HepG2 (cell line): Measurements from ENCODE around the gene EXOSC9. TPM values are rescaled to one million over a fixed set of nuclear protein-coding genes. Genes with fewer than 3 reads are reported as not detected.

Experiments used
- ATAD3A ChIP-seq: sonication (generic); formaldehyde crosslinking; IDR thresholded peaks from 2 replicates; pipeline ENCODE4 v1.4.0; 2020; ENCODE audit warnings: missing genetic modification reagents
- ATF7 ChIP-seq, 2 experiments: fragments of 450-650 bp in 1 of 2; sonication (generic) in 1 of 2; formaldehyde crosslinking in 1 of 2; IDR thresholded peaks; 2 replicates each; pipeline versions ENCODE4 v1.4.0 to v1.6.1; 2016 to 2020; ENCODE audit warnings: antibody characterized with exemption in 1 of 2, mild to moderate bottlenecking in 1 of 2, missing genetic modification reagents in 1 of 2
- BCL6 ChIP-seq: IDR thresholded peaks from 2 replicates; pipeline ENCODE4 v1.6.1; 2016; ENCODE audit warnings: missing genetic modification reagents, missing compliant biosample characterization
- CEBPB ChIP-seq: IDR thresholded peaks from 2 replicates; pipeline ENCODE4 v1.6.1; 2011; ENCODE audit warnings: low read depth, low read length, improper control_type of control experiment, borderline replicate concordance
- CREB3 ChIP-seq: sonication (generic); formaldehyde crosslinking; IDR thresholded peaks from 2 replicates; pipeline ENCODE4 v1.5.0; 2020; ENCODE audit warnings: missing genetic modification reagents
- FIP1L1 ChIP-seq: fragments of 200-400 bp; formaldehyde crosslinking; IDR thresholded peaks from 2 replicates; pipeline ENCODE4 v1.6.1; 2018; ENCODE audit warnings: low read depth, mild to moderate bottlenecking, low read length, moderate library complexity, borderline replicate concordance; ENCODE audit not compliant: insufficient read depth
- JUN ChIP-seq: sonication (generic); formaldehyde crosslinking; IDR thresholded peaks from 2 replicates; pipeline ENCODE4 v1.4.0; 2020; ENCODE audit warnings: mild to moderate bottlenecking, missing genetic modification reagents
- NFE2L1 ChIP-seq: sonication (generic); formaldehyde crosslinking; IDR thresholded peaks from 2 replicates; pipeline ENCODE4 v1.4.0; 2020; ENCODE audit warnings: missing genetic modification reagents, mild to moderate bottlenecking, borderline replicate concordance
- RAD51 ChIP-seq: fragments of 450-650 bp; IDR thresholded peaks from 2 replicates; pipeline ENCODE4 v1.6.1; 2016; ENCODE audit warnings: borderline replicate concordance
- RFXANK ChIP-seq: IDR thresholded peaks from 2 replicates; pipeline ENCODE4 v1.6.1; 2016
- SP5 ChIP-seq: IDR thresholded peaks from 2 replicates; pipeline ENCODE4 v1.6.1; 2016; ENCODE audit warnings: low read depth, borderline replicate concordance
- WIZ ChIP-seq: sonication (generic); formaldehyde crosslinking; IDR thresholded peaks from 2 replicates; pipeline ENCODE4 v1.5.1; 2020; ENCODE audit warnings: mild to moderate bottlenecking, missing genetic modification reagents
- ZBTB3 ChIP-seq: sonication (generic); formaldehyde crosslinking; IDR thresholded peaks from 2 replicates; pipeline ENCODE4 v1.4.0; 2020; ENCODE audit warnings: low read depth, mild to moderate bottlenecking, moderate library complexity, missing genetic modification reagents, borderline replicate concordance
- ZIK1 ChIP-seq: sonication (generic); formaldehyde crosslinking; IDR thresholded peaks from 2 replicates; pipeline ENCODE4 v1.5.0; 2020; ENCODE audit warnings: mild to moderate bottlenecking, low read depth, missing genetic modification reagents, borderline replicate concordance
- ZNF282 ChIP-seq: fragments of 450-650 bp; IDR thresholded peaks from 2 replicates; pipeline ENCODE4 v1.6.1; 2018; ENCODE audit not compliant: partially characterized antibody
- ZNF549 ChIP-seq: sonication (generic); formaldehyde crosslinking; IDR thresholded peaks from 2 replicates; pipeline ENCODE4 v1.5.0; 2020; ENCODE audit warnings: missing genetic modification reagents
- ZNF616 ChIP-seq: sonication (generic); formaldehyde crosslinking; IDR thresholded peaks from 2 replicates; pipeline ENCODE4 v1.5.0; 2020; ENCODE audit warnings: low read depth, mild to moderate bottlenecking, missing genetic modification reagents
- polyA plus RNA-seq, 8 experiments: library from polyadenylated mRNA; depleted of rRNA in 3 of 8; stranded (reverse) in 7 of 8; unstranded in 1 of 8; fragments of >200 nt; fragmentation: Illumina TruSeq in 4 of 8; extraction: Trizol in 4 of 8; gene quantifications; 2 replicates each; pipeline versions ENCODE4 v1.2.1 to v1.2.3, GENCODE V29; 2011 to 2016; ENCODE audit warnings: low read depth in 4 of 8, missing spikeins in 1 of 8, mixed read lengths in 1 of 8; ENCODE audit not compliant: insufficient read depth in 1 of 8
- total RNA-seq, 5 experiments: library from RNA; depleted of rRNA; stranded (reverse); fragments of >200 nt; fragmentation: Illumina TruSeq; extraction: Trizol; gene quantifications; 2 replicates each; pipeline ENCODE4 v1.2.3, GENCODE V29; 2016; ENCODE audit warnings: low read depth in 1 of 5
- TF ChIP-seq, protein P1 (sequence below), 2 experiments: sonication (generic) in 1 of 2; formaldehyde crosslinking in 1 of 2; IDR thresholded peaks; 2 replicates each; pipeline versions ENCODE4 v1.6.1 to v1.9.0; 2014 to 2022; ENCODE audit warnings: antibody characterized with exemption in 1 of 2, borderline replicate concordance in 1 of 2, inconsistent platforms in 1 of 2, low read depth in 1 of 2, missing genetic modification reagents in 1 of 2
- TF ChIP-seq, protein P2 (sequence below): sonication (generic); formaldehyde crosslinking; IDR thresholded peaks from 2 replicates; pipeline ENCODE4 v1.5.1; 2020; ENCODE audit warnings: missing genetic modification reagents, mild to moderate bottlenecking, borderline replicate concordance
- TF ChIP-seq, protein P3 (sequence below): sonication (generic); formaldehyde crosslinking; IDR thresholded peaks from 2 replicates; pipeline ENCODE4 v1.8.0; 2022; ENCODE audit warnings: mild to moderate bottlenecking, missing genetic modification reagents

EXOSC9 gene
- total and polyA plus RNA-seq, 2 of the 13 experiments (the other 11 are each of a cell fraction or from before 2014, with no cell fraction given) = 26.0 to 48.0 TPM

- TF ChIP-seq ATAD3A (CRISPR knock-in tag) (no peak), ZNF549 (CRISPR knock-in tag) (no peak), JUN (CRISPR knock-in tag) (0 out of 2 replicates have a peak, but pooled peaks have one; percentile 72), NFE2L1 (CRISPR knock-in tag) (no peak), SP5 (0 out of 2 replicates have a peak, but pooled peaks have one; percentile 19), CREB3 (CRISPR knock-in tag) (no peak), CEBPB (peak; percentile 83), ZNF616 (CRISPR knock-in tag) (no peak), BCL6 (CRISPR knock-in tag) (peak; percentile 59), WIZ (CRISPR knock-in tag) (no peak), RAD51 (no peak), ZNF282 (no peak), FIP1L1 (0 out of 2 replicates have a peak, but pooled peaks have one; percentile 38), ZIK1 (0 out of 2 replicates have a peak, but pooled peaks have one; percentile 47), RFXANK (CRISPR knock-in tag) (no peak; the same call in 1 of the 2 replicates), ZBTB3 (CRISPR knock-in tag) (0 out of 2 replicates have a peak, but pooled peaks have one; percentile 68), ATF7 (IDR thresholded peaks at IDR 0.05) (peak; percentile 99), ATF7 (CRISPR knock-in tag; IDR thresholded peaks at IDR 0.05) (peak; percentile 81)
- TF ChIP-seq, protein P1, sequence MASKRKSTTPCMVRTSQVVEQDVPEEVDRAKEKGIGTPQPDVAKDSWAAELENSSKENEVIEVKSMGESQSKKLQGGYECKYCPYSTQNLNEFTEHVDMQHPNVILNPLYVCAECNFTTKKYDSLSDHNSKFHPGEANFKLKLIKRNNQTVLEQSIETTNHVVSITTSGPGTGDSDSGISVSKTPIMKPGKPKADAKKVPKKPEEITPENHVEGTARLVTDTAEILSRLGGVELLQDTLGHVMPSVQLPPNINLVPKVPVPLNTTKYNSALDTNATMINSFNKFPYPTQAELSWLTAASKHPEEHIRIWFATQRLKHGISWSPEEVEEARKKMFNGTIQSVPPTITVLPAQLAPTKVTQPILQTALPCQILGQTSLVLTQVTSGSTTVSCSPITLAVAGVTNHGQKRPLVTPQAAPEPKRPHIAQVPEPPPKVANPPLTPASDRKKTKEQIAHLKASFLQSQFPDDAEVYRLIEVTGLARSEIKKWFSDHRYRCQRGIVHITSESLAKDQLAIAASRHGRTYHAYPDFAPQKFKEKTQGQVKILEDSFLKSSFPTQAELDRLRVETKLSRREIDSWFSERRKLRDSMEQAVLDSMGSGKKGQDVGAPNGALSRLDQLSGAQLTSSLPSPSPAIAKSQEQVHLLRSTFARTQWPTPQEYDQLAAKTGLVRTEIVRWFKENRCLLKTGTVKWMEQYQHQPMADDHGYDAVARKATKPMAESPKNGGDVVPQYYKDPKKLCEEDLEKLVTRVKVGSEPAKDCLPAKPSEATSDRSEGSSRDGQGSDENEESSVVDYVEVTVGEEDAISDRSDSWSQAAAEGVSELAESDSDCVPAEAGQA (IDR thresholded peaks at IDR 0.05; ENCODE audit: low read depth) = peak; percentile 96
- TF ChIP-seq, protein P1 (CRISPR knock-in tag; IDR thresholded peaks at IDR 0.05; ENCODE audit: borderline replicate concordance) = no peak
- TF ChIP-seq, protein P2, sequence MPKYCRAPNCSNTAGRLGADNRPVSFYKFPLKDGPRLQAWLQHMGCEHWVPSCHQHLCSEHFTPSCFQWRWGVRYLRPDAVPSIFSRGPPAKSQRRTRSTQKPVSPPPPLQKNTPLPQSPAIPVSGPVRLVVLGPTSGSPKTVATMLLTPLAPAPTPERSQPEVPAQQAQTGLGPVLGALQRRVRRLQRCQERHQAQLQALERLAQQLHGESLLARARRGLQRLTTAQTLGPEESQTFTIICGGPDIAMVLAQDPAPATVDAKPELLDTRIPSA (CRISPR knock-in tag) = no peak
- TF ChIP-seq, protein P3, sequence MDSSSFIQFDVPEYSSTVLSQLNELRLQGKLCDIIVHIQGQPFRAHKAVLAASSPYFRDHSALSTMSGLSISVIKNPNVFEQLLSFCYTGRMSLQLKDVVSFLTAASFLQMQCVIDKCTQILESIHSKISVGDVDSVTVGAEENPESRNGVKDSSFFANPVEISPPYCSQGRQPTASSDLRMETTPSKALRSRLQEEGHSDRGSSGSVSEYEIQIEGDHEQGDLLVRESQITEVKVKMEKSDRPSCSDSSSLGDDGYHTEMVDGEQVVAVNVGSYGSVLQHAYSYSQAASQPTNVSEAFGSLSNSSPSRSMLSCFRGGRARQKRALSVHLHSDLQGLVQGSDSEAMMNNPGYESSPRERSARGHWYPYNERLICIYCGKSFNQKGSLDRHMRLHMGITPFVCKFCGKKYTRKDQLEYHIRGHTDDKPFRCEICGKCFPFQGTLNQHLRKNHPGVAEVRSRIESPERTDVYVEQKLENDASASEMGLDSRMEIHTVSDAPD = no peak
These were observed at the start of gene EXOSC9 (continued) for GRCh38 chr4:121800961-121801714.
